ENCODE data around the gene USP31. TPM values are rescaled to one million over a fixed set of nuclear protein-coding genes. Genes with fewer than 3 reads are reported as not detected.

USP31 gene
- total and polyA plus RNA-seq, 5 donors = 12.8 to 44.0 (median 37.0) TPM

DNA sequence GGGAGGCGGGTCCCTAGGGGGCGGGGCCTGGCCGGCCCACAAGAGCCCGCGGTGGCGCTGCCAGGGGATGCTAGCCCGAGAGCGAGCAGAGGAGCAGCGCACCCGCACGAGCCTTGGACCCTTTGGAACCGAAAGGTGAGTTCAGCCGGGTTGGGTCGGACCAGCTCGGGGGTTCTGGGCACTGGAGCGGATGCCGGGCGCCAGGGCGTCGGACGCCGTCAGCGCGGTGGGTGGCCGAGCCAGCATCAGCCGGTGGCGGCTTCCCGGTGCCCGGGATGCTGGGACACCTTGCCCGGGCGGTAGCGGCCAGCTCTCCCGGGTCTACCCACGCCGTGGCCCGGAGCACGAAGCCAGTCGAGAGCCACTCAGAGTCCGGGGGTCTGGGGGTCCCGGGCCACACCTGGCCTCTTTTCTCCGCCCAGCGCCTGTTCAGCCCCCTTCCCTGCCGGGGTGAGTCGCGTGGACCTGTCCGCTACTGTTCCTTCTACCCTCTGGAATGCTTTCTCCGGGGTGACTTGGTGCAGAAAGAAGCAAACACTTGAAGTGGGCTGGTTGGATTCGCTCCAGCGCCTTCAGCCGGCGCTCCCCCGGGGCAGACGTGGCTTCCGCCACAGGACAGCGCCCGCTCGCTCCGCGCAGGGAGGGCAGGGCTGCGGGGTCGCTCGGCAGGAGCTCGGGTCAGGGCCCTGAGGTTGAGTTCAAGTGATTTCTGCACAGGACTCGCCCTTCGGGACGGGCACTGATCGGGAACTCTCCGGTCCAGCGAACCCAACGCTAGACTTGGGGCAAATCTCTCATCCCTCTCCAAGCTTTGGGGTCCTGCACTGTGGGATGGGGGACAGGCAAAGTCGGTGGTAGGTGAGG, 33.7 kb upstream of the USP31 start, which contains the start of gene SCNN1G:
SCNN1G (plus strand) TSS at position 67 of the 864 bp plus-strand sequence. CDS start 3,527 bp downstream, outside the sequence.
- Histone ChIP-seq H3K27ac (ENCODE audit: low read length) (no peak within 1 kb of the TSS), H3K4me1 (ENCODE audit: control insufficient read depth, insufficient read depth, low read length) (peaks cover 7% of the 10 kb centered on the region), H3K4me3 (ENCODE audit: low read length) (peak within 1 kb of the TSS; percentile 33), H3K27me3 (ENCODE audit: control insufficient read depth, insufficient read depth) (no peaks in the 10 kb centered on the region), H3K9me3 (ENCODE audit: control insufficient read depth, low read length) (no peaks in the 10 kb centered on the region)
- ATAC-seq = peak; percentile 25 to 47
- DNase-seq = peak in 1 of 3 donors; percentile 49
- WGBS = 1% methylated on average over 71 of the region's 71 CpGs
- intact Hi-C loops (cut with DNase I) = loop anchor here in 3 of 4 donors (2.0 to 5.0 kb wide), 2 partner anchors 249 to 252 kb away; no protein-coding TSS in a partner anchor

GRCh38 chr16:23182206-23182678, 33.0 kb upstream of the USP31 start:
- no peaks in the 10 kb centered on the region for H3K9me3 ChIP-seq (ENCODE audit: control insufficient read depth, low read length)
- peaks cover 7% of the 10 kb centered on the region for H3K4me1 ChIP-seq (ENCODE audit: control insufficient read depth, insufficient read depth, low read length)
- ATAC-seq = peak; percentile 94 to 96
- H3K27me3 ChIP-seq (ENCODE audit: control insufficient read depth, insufficient read depth) = no peaks in the 10 kb centered on the region
- H3K27ac ChIP-seq (ENCODE audit: low read length) = no peak overlapping the region
- peak overlapping the region; percentile 33 for H3K4me3 ChIP-seq (ENCODE audit: low read length)
- intact Hi-C loops (cut with DNase I) = loop anchor here in 3 of 4 donors (2.0 to 5.0 kb wide), 2 partner anchors 250 to 253 kb away; no protein-coding TSS in a partner anchor
- peak; percentile 66 to 89 (median 88) for DNase-seq
- WGBS = 4% methylated on average over 33 of the region's 33 CpGs

DNA sequence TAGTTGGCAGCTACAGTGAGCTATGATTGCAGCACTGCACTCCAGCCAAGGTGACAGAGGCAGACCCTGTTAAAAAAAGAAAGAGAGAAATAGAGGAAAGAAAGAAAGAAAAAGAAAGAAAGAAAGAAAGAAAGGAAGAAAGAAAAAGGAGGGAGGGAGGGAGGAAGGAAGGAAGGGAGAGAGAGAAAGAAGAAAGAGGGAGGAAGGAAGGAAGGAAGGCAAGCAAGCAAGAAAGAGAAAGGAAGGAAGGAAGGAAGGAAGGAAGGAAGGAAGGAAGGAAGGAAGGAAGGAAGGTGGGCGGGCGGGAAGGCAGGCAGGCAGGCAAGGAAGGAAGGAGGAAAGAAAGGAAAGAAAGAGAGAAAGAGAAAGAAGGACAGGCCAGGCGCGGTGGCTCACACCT, 32.3 kb upstream of the USP31 start:
- H3K4me3 ChIP-seq (ENCODE audit: low read length) = no peak overlapping the region
- intact Hi-C loops (cut with DNase I) = loop anchor here in 2 of 4 donors (5.0 kb wide), 1 partner anchor 251 kb away; no protein-coding TSS in a partner anchor
- WGBS = 91% methylated on average over 4 of the region's 4 CpGs
- no peaks in the 10 kb centered on the region for H3K9me3 ChIP-seq (ENCODE audit: control insufficient read depth, low read length)
- DNase-seq (no peak), ATAC-seq (no peak)
- H3K27ac ChIP-seq (ENCODE audit: low read length) = no peak overlapping the region
- no peaks in the 10 kb centered on the region for H3K27me3 ChIP-seq (ENCODE audit: control insufficient read depth, insufficient read depth)
- peaks cover 7% of the 10 kb centered on the region for H3K4me1 ChIP-seq (ENCODE audit: control insufficient read depth, insufficient read depth, low read length)

DNA sequence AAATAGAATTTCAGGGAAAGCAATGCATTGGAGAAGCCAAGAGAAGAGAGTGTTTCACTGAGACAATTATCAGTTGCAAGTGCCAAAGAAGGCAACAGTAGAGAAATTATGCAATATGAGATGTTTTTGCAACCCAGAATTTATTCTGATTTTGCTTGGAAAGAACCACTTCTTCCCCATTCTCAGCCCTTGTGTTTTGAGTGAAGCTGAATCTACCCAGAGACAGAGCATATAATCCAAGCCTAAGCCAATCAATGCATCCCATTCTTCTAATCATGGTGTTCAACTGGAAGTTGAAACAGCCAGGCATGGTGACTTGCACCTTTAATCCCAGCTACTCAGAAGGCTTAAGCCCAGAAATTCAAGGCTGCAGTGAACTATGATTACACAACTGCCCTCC, 26.4 kb upstream of the USP31 start:
- DNase-seq = no peak
- Histone ChIP-seq H3K4me3 (ENCODE audit: low read length) (no peak overlapping the region), H3K9me3 (ENCODE audit: control insufficient read depth, low read length) (no peaks in the 10 kb centered on the region), H3K27me3 (ENCODE audit: control insufficient read depth, insufficient read depth) (no peaks in the 10 kb centered on the region), H3K4me1 (ENCODE audit: control insufficient read depth, insufficient read depth, low read length) (no peaks in the 10 kb centered on the region), H3K27ac (ENCODE audit: low read length) (no peak overlapping the region)
- ATAC-seq = no peak
- intact Hi-C loops (cut with DNase I) = no loop called here

- intact Hi-C loops (cut with DNase I) = no loop called here
- no peak overlapping the region for H3K27ac ChIP-seq (ENCODE audit: low read length)
- H3K4me3 ChIP-seq (ENCODE audit: low read length) = no peak overlapping the region
- DNase-seq (no peak), ATAC-seq (no peak)
- no peaks in the 10 kb centered on the region for H3K27me3 ChIP-seq (ENCODE audit: control insufficient read depth, insufficient read depth)
- 38% methylated on average over 2 of the region's 2 CpGs for WGBS
- no peaks in the 10 kb centered on the region for H3K9me3 ChIP-seq (ENCODE audit: control insufficient read depth, low read length)
- no peaks in the 10 kb centered on the region for H3K4me1 ChIP-seq (ENCODE audit: control insufficient read depth, insufficient read depth, low read length)
These were observed 25.4 kb upstream of the USP31 start for GRCh38 chr16:23174622-23175021.

GRCh38 chr16:23172994-23173393, 23.7 kb upstream of the USP31 start:
- H3K27me3 ChIP-seq (ENCODE audit: control insufficient read depth, insufficient read depth) = no peaks in the 10 kb centered on the region
- intact Hi-C loops (cut with DNase I) = no loop called here
- WGBS = 84% methylated on average over 3 of the region's 3 CpGs

DNA sequence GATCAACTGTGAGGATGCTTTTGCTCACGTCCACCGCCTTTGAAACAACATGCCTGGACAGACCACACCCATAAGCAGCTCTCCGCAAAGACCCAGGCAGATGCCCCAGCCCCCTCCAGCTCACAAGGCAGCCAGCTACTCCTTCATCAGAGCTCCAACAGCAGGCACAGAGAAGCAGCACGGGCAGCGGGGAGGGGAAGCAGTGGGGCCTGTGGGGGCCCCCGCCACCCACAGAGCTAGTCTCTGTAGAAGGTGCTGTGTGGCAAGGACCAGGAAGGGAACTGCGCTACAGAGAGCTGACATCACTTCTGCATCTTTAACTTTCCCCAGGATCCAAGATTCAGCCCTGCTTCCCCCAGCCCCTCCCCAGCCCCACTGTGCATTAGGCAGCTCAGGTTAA, 23.3 kb upstream of the USP31 start:
- ATAC-seq (no peak), DNase-seq (no peak)
- H3K4me1 ChIP-seq (ENCODE audit: control insufficient read depth, insufficient read depth, low read length) = no peaks in the 10 kb centered on the region
- intact Hi-C loops (cut with DNase I) = no loop called here
- WGBS = 36% methylated on average over 7 of the region's 7 CpGs
- no peak overlapping the region for H3K4me3 ChIP-seq (ENCODE audit: low read length)
- H3K9me3 ChIP-seq (ENCODE audit: control insufficient read depth, low read length) = no peaks in the 10 kb centered on the region
- H3K27ac ChIP-seq (ENCODE audit: low read length) = no peak overlapping the region
- H3K27me3 ChIP-seq (ENCODE audit: control insufficient read depth, insufficient read depth) = no peaks in the 10 kb centered on the region

More at GRCh38 chr16:23172994-23173393, 23.7 kb upstream of the USP31 start:
- no peaks in the 10 kb centered on the region for H3K9me3 ChIP-seq (ENCODE audit: control insufficient read depth, low read length)
- DNase-seq (no peak), ATAC-seq (no peak)
- no peak overlapping the region for H3K27ac ChIP-seq (ENCODE audit: low read length)
- no peaks in the 10 kb centered on the region for H3K4me1 ChIP-seq (ENCODE audit: control insufficient read depth, insufficient read depth, low read length)
- no peak overlapping the region for H3K4me3 ChIP-seq (ENCODE audit: low read length)

DNA sequence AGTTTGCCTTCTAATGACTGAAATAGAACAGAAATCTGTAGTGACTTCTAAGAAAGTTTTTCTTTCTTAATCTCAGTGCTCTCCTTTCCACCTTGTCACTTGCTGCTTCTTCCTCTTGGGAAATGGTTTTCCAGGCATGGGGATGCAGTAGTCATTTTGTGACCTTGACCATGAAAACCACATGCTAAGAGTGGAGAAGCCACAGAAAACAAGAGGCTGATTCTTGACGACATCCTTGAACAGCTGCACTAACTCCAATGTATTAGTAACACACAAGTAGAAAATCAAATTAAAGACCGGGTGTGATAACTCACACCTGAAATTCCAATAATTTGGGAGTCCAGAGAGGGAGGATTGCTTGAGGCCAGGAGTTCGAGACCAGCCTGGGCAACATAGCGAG, 15.5 kb upstream of the USP31 start:
- Histone ChIP-seq H3K4me3 (ENCODE audit: low read length) (no peak overlapping the region), H3K27me3 (ENCODE audit: control insufficient read depth, insufficient read depth) (no peaks in the 10 kb centered on the region), H3K4me1 (ENCODE audit: control insufficient read depth, insufficient read depth, low read length) (no peaks in the 10 kb centered on the region), H3K9me3 (ENCODE audit: control insufficient read depth, low read length) (no peaks in the 10 kb centered on the region), H3K27ac (ENCODE audit: low read length) (no peak overlapping the region)
- ATAC-seq (no peak), DNase-seq (no peak)
- intact Hi-C loops (cut with DNase I) = no loop called here
- 88% methylated on average over 4 of the region's 4 CpGs for WGBS

DNA sequence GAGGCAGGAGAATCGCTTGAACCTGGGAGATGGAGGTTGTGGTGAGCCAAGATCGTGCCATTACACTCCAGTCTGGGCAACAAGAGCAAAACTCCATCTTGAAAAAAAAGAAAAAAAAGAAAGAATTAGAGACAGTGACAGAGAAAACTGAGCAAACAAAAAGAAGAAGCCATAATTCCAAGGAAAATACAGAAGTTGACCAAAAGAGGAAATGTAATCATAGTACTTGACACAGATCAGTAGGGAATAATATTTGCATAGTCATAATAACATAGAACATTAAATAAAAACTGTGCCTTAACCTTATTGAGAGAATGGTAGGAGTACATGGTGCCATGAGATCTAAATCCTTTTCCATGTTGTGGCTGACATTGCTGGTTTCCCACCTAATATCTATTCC, 14.7 kb upstream of the USP31 start:
- DNase-seq (no peak), ATAC-seq (no peak)
- intact Hi-C loops (cut with DNase I) = no loop called here
- Histone ChIP-seq H3K27ac (ENCODE audit: low read length) (no peak overlapping the region), H3K9me3 (ENCODE audit: control insufficient read depth, low read length) (no peaks in the 10 kb centered on the region), H3K4me3 (ENCODE audit: low read length) (no peak overlapping the region), H3K4me1 (ENCODE audit: control insufficient read depth, insufficient read depth, low read length) (no peaks in the 10 kb centered on the region), H3K27me3 (ENCODE audit: control insufficient read depth, insufficient read depth) (no peaks in the 10 kb centered on the region)
- 84% methylated on average over 2 of the region's 2 CpGs for WGBS

DNA sequence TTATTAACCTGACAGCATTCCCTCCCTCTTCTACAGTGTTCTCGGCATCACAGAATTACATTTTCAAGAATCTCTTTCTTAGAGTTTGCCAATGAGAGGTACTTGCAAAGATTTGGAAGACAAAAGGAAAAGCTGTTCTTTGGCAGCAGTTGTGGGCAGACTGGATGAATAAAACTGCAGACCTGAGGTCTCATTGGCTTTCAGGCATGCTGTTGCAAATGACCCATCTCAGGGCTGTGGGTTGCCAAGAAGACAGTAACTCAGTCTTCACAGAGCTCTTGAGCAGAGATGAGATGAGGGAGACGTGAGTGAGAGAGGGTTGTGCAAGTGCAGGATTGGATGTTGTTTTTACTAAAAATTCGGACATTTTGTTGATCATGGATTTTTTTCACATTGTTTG, 11.3 kb upstream of the USP31 start:
- Histone ChIP-seq H3K27me3 (ENCODE audit: control insufficient read depth, insufficient read depth) (no peaks in the 10 kb centered on the region), H3K9me3 (ENCODE audit: control insufficient read depth, low read length) (no peaks in the 10 kb centered on the region), H3K4me1 (ENCODE audit: control insufficient read depth, insufficient read depth, low read length) (no peaks in the 10 kb centered on the region), H3K4me3 (ENCODE audit: low read length) (no peak overlapping the region), H3K27ac (ENCODE audit: low read length) (no peak overlapping the region)
- ATAC-seq = no peak
- WGBS = 74% methylated on average over 3 of the region's 3 CpGs
- intact Hi-C loops (cut with DNase I) = no loop called here
- no peak for DNase-seq

DNA sequence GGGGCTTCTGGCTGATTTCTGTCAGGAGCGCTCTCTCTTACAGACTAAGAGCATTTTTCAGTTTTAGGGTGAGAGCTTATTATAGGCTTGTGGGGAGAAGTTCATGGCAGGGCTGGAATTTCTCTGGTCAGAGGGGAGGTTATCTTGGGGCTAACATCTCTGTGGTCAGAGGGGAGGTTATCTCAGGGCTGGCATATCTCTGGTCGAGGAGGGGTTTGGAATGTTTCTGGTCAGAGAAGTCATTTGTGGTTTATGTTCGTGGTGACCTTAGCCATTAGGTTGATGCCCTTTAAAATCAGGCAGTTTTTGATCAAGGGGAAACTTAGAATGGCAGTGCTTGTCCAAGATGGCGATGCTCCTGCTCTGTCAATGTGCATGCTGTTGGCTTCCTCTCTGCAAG, 10.8 kb upstream of the USP31 start:
- DNase-seq (no peak), ATAC-seq (no peak)
- 65% methylated on average over 4 of the region's 4 CpGs for WGBS
- H3K4me3 ChIP-seq (ENCODE audit: low read length) = no peak overlapping the region
- H3K9me3 ChIP-seq (ENCODE audit: control insufficient read depth, low read length) = no peaks in the 10 kb centered on the region
- no peaks in the 10 kb centered on the region for H3K27me3 ChIP-seq (ENCODE audit: control insufficient read depth, insufficient read depth)
- H3K27ac ChIP-seq (ENCODE audit: low read length) = no peak overlapping the region
- H3K4me1 ChIP-seq (ENCODE audit: control insufficient read depth, insufficient read depth, low read length) = no peaks in the 10 kb centered on the region
- intact Hi-C loops (cut with DNase I) = no loop called here
